Measurements from ENCODE around the gene ABI2.
"Not testable (repeated sequence)": the region's sequence is repeated elsewhere in the genome, so short reads cannot be mapped to it uniquely, and the experiment has no call there.

ABI2 gene

GRCh38 chr2:203404996-203405395 lies 76.8 kb downstream of the ABI2 start:
- no peak overlapping the region for H3K27ac ChIP-seq
- TF ChIP-seq ZFX (IDR thresholded peaks at IDR 0.05; ENCODE audit: borderline replicate concordance) (no peak), CTCF (IDR thresholded peaks at IDR 0.05) (no peak)

GRCh38 chr2:203407496-203407895 lies 79.3 kb downstream of the ABI2 start:
- no peak overlapping the region for H3K27ac ChIP-seq
- no peak for TF ChIP-seq ZFX (IDR thresholded peaks at IDR 0.05; ENCODE audit: borderline replicate concordance)
- TF ChIP-seq CTCF (IDR thresholded peaks at IDR 0.05), result no peak

GRCh38 chr2:203412546-203413331 lies 84.5 kb downstream of the ABI2 start:
- H3K27ac ChIP-seq, result no peak overlapping the region
- no peak for TF ChIP-seq CTCF (IDR thresholded peaks at IDR 0.05)
- no peak for TF ChIP-seq ZFX (IDR thresholded peaks at IDR 0.05; ENCODE audit: borderline replicate concordance)

GRCh38 chr2:203413796-203414195 lies 85.6 kb downstream of the ABI2 start:
- no peak for TF ChIP-seq CTCF (IDR thresholded peaks at IDR 0.05)
- TF ChIP-seq ZFX (IDR thresholded peaks at IDR 0.05; ENCODE audit: borderline replicate concordance), result no peak

GRCh38 chr2:203418271-203418670 lies 90.1 kb downstream of the ABI2 start:
- TF ChIP-seq ZFX (IDR thresholded peaks at IDR 0.05; ENCODE audit: borderline replicate concordance) (no peak), CTCF (IDR thresholded peaks at IDR 0.05) (no peak)
- H3K27ac ChIP-seq, result no peak overlapping the region

More at GRCh38 chr2:203413796-203414195, 85.6 kb downstream of the ABI2 start:
- H3K27ac ChIP-seq, result no peak overlapping the region

GRCh38 chr2:203427061-203427460 lies 98.9 kb downstream of the ABI2 start:
- no peak overlapping the region for H3K27ac ChIP-seq
- TF ChIP-seq ZFX (IDR thresholded peaks at IDR 0.05; ENCODE audit: borderline replicate concordance), result no peak
- no peak for TF ChIP-seq CTCF (IDR thresholded peaks at IDR 0.05)

GRCh38 chr2:203429643-203430042 lies 101.4 kb downstream of the ABI2 start:
- H3K27ac ChIP-seq, result not testable (repeated sequence)
